ENCODE data around the gene SAV1. TPM values are rescaled to one million over a fixed set of nuclear protein-coding genes. Genes with fewer than 3 reads are reported as not detected.

Gene SAV1
- total and polyA plus RNA-seq, 10 of the 15 experiments (the other 5 are each of a cell fraction or from before 2014, with no cell fraction given) = 10.1 to 29.1 (median 20.4) TPM

DNA sequence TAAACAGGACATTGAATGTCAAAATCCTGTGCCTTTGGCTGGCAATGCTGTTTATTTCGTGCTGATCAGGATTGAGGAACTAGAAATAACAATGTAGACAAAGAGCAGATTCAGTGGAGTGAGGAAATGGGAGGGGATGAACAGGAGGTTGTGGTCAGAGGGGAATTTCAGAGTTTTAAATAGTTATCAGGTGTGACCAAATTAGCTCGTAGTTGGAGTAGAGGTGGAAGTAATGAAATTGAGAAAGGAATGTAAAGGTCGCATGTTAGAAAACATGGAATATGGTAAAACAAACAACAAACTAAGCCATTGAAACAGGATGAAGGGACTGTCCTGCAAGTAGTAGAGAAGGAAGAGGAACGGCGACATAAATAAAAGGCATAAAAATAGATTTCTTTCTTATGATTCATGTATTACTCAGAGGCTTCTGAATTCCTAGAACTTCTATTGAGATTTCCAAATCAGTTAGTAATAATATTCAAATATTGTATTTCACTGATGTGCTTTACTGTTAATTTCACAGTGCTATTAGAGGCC lies 9.5 kb upstream of the SAV1 start:
- FAIRE-seq = peak; percentile 61
- in situ Hi-C loops (cut with MboI) = no loop called here
- peaks cover 20% of the 10 kb centered on the region for H3K4me1 ChIP-seq (ENCODE audit: control insufficient read depth, insufficient read depth, low read length)
- TF ChIP-seq FOXK2 (IDR thresholded peaks at IDR 0.05) (no peak), WRNIP1 (IDR thresholded peaks at IDR 0.05; ENCODE audit: borderline replicate concordance, low read depth, low read length) (no peak), CHD2 (IDR thresholded peaks at IDR 0.05; ENCODE audit: borderline replicate concordance, low read depth, low read length) (no peak), ZNF274 (IDR thresholded peaks at IDR 0.05; ENCODE audit: insufficient read depth, insufficient read length) (no peak), ZNF592 (IDR thresholded peaks at IDR 0.05) (no peak), NR2C2 (IDR thresholded peaks at IDR 0.05; ENCODE audit: borderline replicate concordance, control insufficient read depth, insufficient read length, low read depth) (no peak), TCF12 (IDR thresholded peaks at IDR 0.05; ENCODE audit: low read depth, low read length) (no peak), ZNF207 (IDR thresholded peaks at IDR 0.05; ENCODE audit: borderline replicate concordance) (no peak), CHD4 (IDR thresholded peaks at IDR 0.05) (no peak), PAX5 (IDR thresholded peaks at IDR 0.05; ENCODE audit: borderline replicate concordance, low read depth, low read length) (peak; percentile 71), RCOR1 (conservative IDR thresholded peaks at IDR 0.05; ENCODE audit: low read depth, low read length) (no peak), MEF2A (IDR thresholded peaks at IDR 0.05; ENCODE audit: insufficient read depth, low read depth, low read length) (peak; percentile 92), SP1 (IDR thresholded peaks at IDR 0.05; ENCODE audit: low read depth, low read length) (no peak), KAT2A (conservative IDR thresholded peaks at IDR 0.05; ENCODE audit: control insufficient read depth, low read depth, low read length) (no peak), RUNX3 (IDR thresholded peaks at IDR 0.05; ENCODE audit: low read length) (peak; percentile 98), FOS (IDR thresholded peaks at IDR 0.05; ENCODE audit: borderline replicate concordance, extremely low read depth, insufficient read length) (no peak), ZZZ3 (IDR thresholded peaks at IDR 0.05; ENCODE audit: control insufficient read depth, insufficient read length, low read depth) (no peak), NFYA (IDR thresholded peaks at IDR 0.05; ENCODE audit: borderline replicate concordance, low read depth, low read length) (no peak), STAT1 (conservative IDR thresholded peaks at IDR 0.05) (no peak), ZNF217 (IDR thresholded peaks at IDR 0.05) (no peak), TARDBP (IDR thresholded peaks at IDR 0.05; ENCODE audit: borderline replicate concordance) (no peak)
- TF ChIP-seq, protein P1, sequence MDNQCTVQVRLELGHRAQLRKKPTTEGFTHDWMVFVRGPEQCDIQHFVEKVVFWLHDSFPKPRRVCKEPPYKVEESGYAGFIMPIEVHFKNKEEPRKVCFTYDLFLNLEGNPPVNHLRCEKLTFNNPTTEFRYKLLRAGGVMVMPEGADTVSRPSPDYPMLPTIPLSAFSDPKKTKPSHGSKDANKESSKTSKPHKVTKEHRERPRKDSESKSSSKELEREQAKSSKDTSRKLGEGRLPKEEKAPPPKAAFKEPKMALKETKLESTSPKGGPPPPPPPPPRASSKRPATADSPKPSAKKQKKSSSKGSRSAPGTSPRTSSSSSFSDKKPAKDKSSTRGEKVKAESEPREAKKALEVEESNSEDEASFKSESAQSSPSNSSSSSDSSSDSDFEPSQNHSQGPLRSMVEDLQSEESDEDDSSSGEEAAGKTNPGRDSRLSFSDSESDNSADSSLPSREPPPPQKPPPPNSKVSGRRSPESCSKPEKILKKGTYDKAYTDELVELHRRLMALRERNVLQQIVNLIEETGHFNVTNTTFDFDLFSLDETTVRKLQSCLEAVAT (IDR thresholded peaks at IDR 0.05) = no peak

More for the DNA sequence above, 9.5 kb upstream of the SAV1 start:
- peak overlapping the region; percentile 75 for H3K4me2 ChIP-seq (ENCODE audit: control insufficient read depth, insufficient read depth)
- BruUV-seq (replicated peaks) = no TSS peak
- H3K4me3 ChIP-seq = peak overlapping the region; percentile 35; the same call in 1 of the 2 replicates
- no peaks in the 10 kb centered on the region for H3K79me2 ChIP-seq (ENCODE audit: control insufficient read depth, insufficient read depth, low read length)
- POLR2A ChIA-PET = interaction anchor here (0.7 to 1.9 kb wide), 7 partner anchors 9 to 152 kb away, joined by 3 to 9 read pairs (median 6); partner anchors contain the start of gene SAV1
- RAD21 ChIA-PET (ENCODE audit: unreplicated experiment) = interaction anchor here (0.8 to 2.3 kb wide), 12 partner anchors 11 to 357 kb away, joined by 3 to 14 read pairs (median 4); no protein-coding TSS in a partner anchor
- SMC1A ChIA-PET (ENCODE audit: uncharacterized antibody, unreplicated experiment) = interaction anchor here (0.8 to 2.3 kb wide), 21 partner anchors 9 to 315 kb away, joined by 3 to 12 read pairs (median 4); no protein-coding TSS in a partner anchor
- peak overlapping the region; percentile 61 for H3K27ac ChIP-seq (ENCODE audit: control insufficient read depth, insufficient read depth)
- no peaks in the 10 kb centered on the region for H4K20me1 ChIP-seq (ENCODE audit: control insufficient read depth, insufficient read depth)
- H3K27me3 ChIP-seq (replicated peaks in 1 of 2; ENCODE audit: control insufficient read depth in 2 of 2, insufficient read depth in 2 of 2, low read length in 1 of 2) = no peaks in the 10 kb centered on the region
- H3K36me3 ChIP-seq (ENCODE audit: control insufficient read depth in 2 of 2, insufficient read depth in 2 of 2, low read length in 1 of 2) = no peaks in the 10 kb centered on the region
- ATAC-seq (peak; percentile 92), DNase-seq (ENCODE audit: low read depth, low spot score) (peak; percentile 61)
- intact Hi-C loops (cut with micrococcal nuclease; ENCODE audit: unreplicated experiment) = no loop called here
- no peaks in the 10 kb centered on the region for H3K9me3 ChIP-seq (replicated peaks; ENCODE audit: control insufficient read depth, insufficient read depth, low read length)
- CTCF ChIA-PET = interaction anchor here (0.7 to 2.0 kb wide), 14 partner anchors 9 to 334 kb away, joined by 3 to 12 read pairs (median 4); partner anchors contain the start of gene SAV1
- H2AFZ ChIP-seq (ENCODE audit: control insufficient read depth, low read depth, low read length) = peak overlapping the region; percentile 59
- 3% methylated on average over 5 of the region's 5 CpGs for WGBS (ENCODE audit: insufficient coverage, insufficient replicate concordance, low lambda C conversion rate, missing lambda C conversion rate)
- no peak overlapping the region for H3K9ac ChIP-seq (ENCODE audit: control insufficient read depth, insufficient read depth, low read length)

Measured in GM12878 (cell line).